ENCODE data around the gene DSG3. TPM values are rescaled to one million over a fixed set of nuclear protein-coding genes. Genes with fewer than 3 reads are reported as not detected.

Gene DSG3
- total and polyA plus RNA-seq, 2 of the 13 experiments (the other 11 are each of a cell fraction or from before 2014, with no cell fraction given) = not detected

GRCh38 chr18:31512203-31512764 lies 64.7 kb downstream of the DSG3 start (continued):
- peak; percentile 59; the same call in 1 of the 2 replicates for TF ChIP-seq ERF (CRISPR knock-in tag; IDR thresholded peaks at IDR 0.05)
- peak; percentile 94 for TF ChIP-seq SOX5 (CRISPR knock-in tag; IDR thresholded peaks at IDR 0.05; ENCODE audit: borderline replicate concordance)
- no peak for TF ChIP-seq HIC2 (CRISPR knock-in tag; IDR thresholded peaks at IDR 0.05; ENCODE audit: low read depth)
- TF ChIP-seq ZNF746 (CRISPR knock-in tag; IDR thresholded peaks at IDR 0.05) = peak; percentile 56; the same call in 1 of the 2 replicates
- peak; percentile 63; the same call in 1 of the 2 replicates for TF ChIP-seq BORCS8-MEF2B (CRISPR knock-in tag; IDR thresholded peaks at IDR 0.05)
- TF ChIP-seq ATF6 (CRISPR knock-in tag; conservative IDR thresholded peaks at IDR 0.05) = no peak
- TF ChIP-seq ZNF350 (CRISPR knock-in tag; IDR thresholded peaks at IDR 0.05; ENCODE audit: borderline replicate concordance, low read depth) = peak; percentile 41
- no peak for TF ChIP-seq MAFK (conservative IDR thresholded peaks at IDR 0.05 in 1 of 2, IDR thresholded peaks at IDR 0.05 in 1 of 2; ENCODE audit: low read length in 2 of 2)
- TF ChIP-seq RXRB (CRISPR knock-in tag; IDR thresholded peaks at IDR 0.05; ENCODE audit: borderline replicate concordance) = peak; percentile 89
- TF ChIP-seq CERS6 (CRISPR knock-in tag; IDR thresholded peaks at IDR 0.05) = no peak
- TF ChIP-seq HMGXB3 (CRISPR knock-in tag; IDR thresholded peaks at IDR 0.05; ENCODE audit: borderline replicate concordance) = peak; percentile 49; the same call in 1 of the 2 replicates
- no peak for TF ChIP-seq STAT5B (CRISPR knock-in tag; IDR thresholded peaks at IDR 0.05)
- TF ChIP-seq ZBTB21 (CRISPR knock-in tag; IDR thresholded peaks at IDR 0.05) = peak; percentile 77; the same call in 1 of the 2 replicates
- peak; percentile 98 for TF ChIP-seq FOXJ3 (CRISPR knock-in tag; IDR thresholded peaks at IDR 0.05; ENCODE audit: borderline replicate concordance)
- peak; percentile 95 for TF ChIP-seq JUN (CRISPR knock-in tag; IDR thresholded peaks at IDR 0.05)
- TF ChIP-seq ZNF672 (CRISPR knock-in tag; IDR thresholded peaks at IDR 0.05) = 0 out of 2 replicates have a peak, but pooled peaks have one; percentile 76
- no peak for TF ChIP-seq STAG1 (CRISPR knock-in tag; IDR thresholded peaks at IDR 0.05)
- TF ChIP-seq ZBTB43 (CRISPR knock-in tag; conservative IDR thresholded peaks at IDR 0.05) = peak; percentile 70
